HepG2 (cell line): Measurements from ENCODE around the gene BRSK2.

Source experiments
- CHD4 ChIP-seq: fragments of 200-600 bp; sonication (generic); IDR thresholded peaks from 2 replicates; pipeline ENCODE4 v1.7.0; 2017; ENCODE audit warnings: mild to moderate bottlenecking, low read length, borderline replicate concordance
- HDAC2 ChIP-seq: sonication (generic); formaldehyde crosslinking; IDR thresholded peaks from 2 replicates; pipeline ENCODE4 v1.4.0; 2020; ENCODE audit warnings: missing genetic modification reagents
- HMG20A ChIP-seq: IDR thresholded peaks from 2 replicates; pipeline ENCODE4 v1.6.1; 2016; ENCODE audit warnings: borderline replicate concordance
- JUNB ChIP-seq: sonication (generic); formaldehyde crosslinking; IDR thresholded peaks from 2 replicates; pipeline ENCODE4 v1.8.0; 2022; ENCODE audit warnings: missing genetic modification reagents, mild to moderate bottlenecking, borderline replicate concordance
- NFE2L2 ChIP-seq: fragments of 150-350 bp; IDR thresholded peaks from 2 replicates; pipeline ENCODE4 v1.6.1; 2014; ENCODE audit warnings: low read length
- NR2F6 ChIP-seq, 2 experiments: IDR thresholded peaks; 2 replicates each; pipeline ENCODE4 v1.6.1; 2016; ENCODE audit warnings: antibody characterized with exemption in 1 of 2, mild to moderate bottlenecking in 1 of 2
- POLR2AphosphoS5 ChIP-seq: IDR thresholded peaks from 2 replicates; pipeline ENCODE4 v1.6.1; 2012; ENCODE audit warnings: low read depth, low read length
- SRF ChIP-seq: IDR thresholded peaks from 2 replicates; pipeline ENCODE4 v1.6.1; 2011; ENCODE audit warnings: mild to moderate bottlenecking, low read depth, low read length, moderate library complexity
- ZNF766 ChIP-seq: sonication (generic); formaldehyde crosslinking; IDR thresholded peaks from 2 replicates; pipeline ENCODE4 v1.5.0; 2020; ENCODE audit warnings: missing genetic modification reagents, borderline replicate concordance
- TF ChIP-seq, protein P1 (sequence below), 2 experiments: sonication (generic) in 1 of 2; formaldehyde crosslinking in 1 of 2; IDR thresholded peaks; 2 replicates each; pipeline versions ENCODE4 v1.4.0 to v1.6.1; 2018 to 2020; ENCODE audit warnings: missing genetic modification reagents in 2 of 2, borderline replicate concordance in 1 of 2, low read depth in 1 of 2, mild to moderate bottlenecking in 1 of 2, missing biosample characterization in 1 of 2
- TF ChIP-seq, protein P2 (sequence below): sonication (generic); formaldehyde crosslinking; IDR thresholded peaks from 2 replicates; pipeline ENCODE4 v1.5.1; 2020; ENCODE audit warnings: missing genetic modification reagents, mild to moderate bottlenecking, borderline replicate concordance

DNA sequence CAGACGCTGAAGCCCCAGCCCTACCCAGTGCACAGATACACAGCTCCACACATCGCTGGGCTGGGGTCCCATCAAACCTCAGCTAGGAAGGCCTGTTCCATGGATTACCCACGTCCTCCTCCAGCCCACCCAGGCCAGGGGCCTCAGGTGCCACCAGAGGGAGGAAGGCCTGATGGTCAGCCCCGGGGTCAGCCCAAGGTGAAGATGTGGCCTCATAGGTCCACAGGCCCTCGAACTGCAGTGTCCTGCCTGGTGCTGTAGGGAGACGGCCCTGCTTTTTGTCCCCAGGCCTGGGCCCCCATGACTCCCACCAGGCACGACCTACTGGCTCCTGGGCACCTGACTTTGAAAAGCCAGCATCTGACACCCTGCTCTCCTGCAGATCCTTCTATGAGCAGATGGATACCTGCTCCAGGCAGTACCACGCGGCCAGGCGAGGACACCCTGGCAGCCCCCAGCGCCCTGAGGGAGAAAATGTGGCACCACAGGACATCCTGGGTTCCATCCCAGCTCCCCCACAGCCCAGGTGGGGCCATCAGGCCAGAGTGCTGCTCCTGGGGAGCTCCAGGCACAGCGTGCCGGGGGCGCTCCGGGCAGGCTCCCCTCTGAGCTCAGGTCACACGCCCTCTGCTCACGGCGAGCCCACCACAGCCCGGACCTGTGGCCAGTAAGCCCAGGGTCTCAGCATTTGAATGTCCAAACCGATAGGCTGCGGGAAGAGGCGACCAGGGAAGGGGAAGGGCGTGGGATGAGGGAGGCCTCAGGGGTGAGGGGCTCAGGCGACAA, 112.6 kb downstream of the BRSK2 start:
- TF ChIP-seq, protein P1, sequence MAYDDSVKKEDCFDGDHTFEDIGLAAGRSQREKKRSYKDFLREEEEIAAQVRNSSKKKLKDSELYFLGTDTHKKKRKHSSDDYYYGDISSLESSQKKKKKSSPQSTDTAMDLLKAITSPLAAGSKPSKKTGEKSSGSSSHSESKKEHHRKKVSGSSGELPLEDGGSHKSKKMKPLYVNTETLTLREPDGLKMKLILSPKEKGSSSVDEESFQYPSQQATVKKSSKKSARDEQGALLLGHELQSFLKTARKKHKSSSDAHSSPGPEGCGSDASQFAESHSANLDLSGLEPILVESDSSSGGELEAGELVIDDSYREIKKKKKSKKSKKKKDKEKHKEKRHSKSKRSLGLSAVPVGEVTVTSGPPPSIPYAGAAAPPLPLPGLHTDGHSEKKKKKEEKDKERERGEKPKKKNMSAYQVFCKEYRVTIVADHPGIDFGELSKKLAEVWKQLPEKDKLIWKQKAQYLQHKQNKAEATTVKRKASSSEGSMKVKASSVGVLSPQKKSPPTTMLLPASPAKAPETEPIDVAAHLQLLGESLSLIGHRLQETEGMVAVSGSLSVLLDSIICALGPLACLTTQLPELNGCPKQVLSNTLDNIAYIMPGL (CRISPR knock-in tag; IDR thresholded peaks at IDR 0.05; ENCODE audit: borderline replicate concordance in 1 of 2, low read depth in 1 of 2): no peak
- no peak for TF ChIP-seq HDAC2 (CRISPR knock-in tag)
- TF ChIP-seq NR2F6 (IDR thresholded peaks at IDR 0.05): no peak
- TF ChIP-seq NR2F6 (CRISPR knock-in tag; IDR thresholded peaks at IDR 0.05): no peak
- TF ChIP-seq SRF: no peak
- no peak for TF ChIP-seq JUNB (CRISPR knock-in tag)
- TF ChIP-seq, protein P2, sequence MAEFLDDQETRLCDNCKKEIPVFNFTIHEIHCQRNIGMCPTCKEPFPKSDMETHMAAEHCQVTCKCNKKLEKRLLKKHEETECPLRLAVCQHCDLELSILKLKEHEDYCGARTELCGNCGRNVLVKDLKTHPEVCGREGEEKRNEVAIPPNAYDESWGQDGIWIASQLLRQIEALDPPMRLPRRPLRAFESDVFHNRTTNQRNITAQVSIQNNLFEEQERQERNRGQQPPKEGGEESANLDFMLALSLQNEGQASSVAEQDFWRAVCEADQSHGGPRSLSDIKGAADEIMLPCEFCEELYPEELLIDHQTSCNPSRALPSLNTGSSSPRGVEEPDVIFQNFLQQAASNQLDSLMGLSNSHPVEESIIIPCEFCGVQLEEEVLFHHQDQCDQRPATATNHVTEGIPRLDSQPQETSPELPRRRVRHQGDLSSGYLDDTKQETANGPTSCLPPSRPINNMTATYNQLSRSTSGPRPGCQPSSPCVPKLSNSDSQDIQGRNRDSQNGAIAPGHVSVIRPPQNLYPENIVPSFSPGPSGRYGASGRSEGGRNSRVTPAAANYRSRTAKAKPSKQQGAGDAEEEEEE (CRISPR knock-in tag): no peak
- no peak for TF ChIP-seq CHD4
- no peak for TF ChIP-seq NFE2L2
- TF ChIP-seq ZNF766 (CRISPR knock-in tag): no peak
- no peak for TF ChIP-seq POLR2AphosphoS5
- no peak for TF ChIP-seq HMG20A (CRISPR knock-in tag)
